Transverse colon (tissue), 4 donors: ENCODE results near the gene CACNA2D4. TPM values are rescaled to one million over a fixed set of nuclear protein-coding genes. Genes with fewer than 3 reads are reported as not detected.

Experiments
- DNase-seq: peaks from one replicate; pipeline ENCODE4 v3.0.0-alpha.2; 2019
- H3K27ac ChIP-seq, 4 donors: fragments of 200-600 bp; sonication (generic); 2 replicates each; pipeline ENCODE4 v1.5.1; 2016 to 2018; ENCODE audit warnings: inconsistent platforms in 4 of 4
- H3K27me3 ChIP-seq: fragments of 200-600 bp; sonication (generic); 2 replicates; pipeline ENCODE4 v1.5.1; 2017; ENCODE audit warnings: inconsistent platforms
- H3K36me3 ChIP-seq, 4 donors: fragments of 200-600 bp; sonication (generic); 2 replicates each; pipeline ENCODE4 v1.5.1; 2017 to 2019; ENCODE audit warnings: inconsistent platforms in 4 of 4
- H3K4me1 ChIP-seq, 4 donors: fragments of 200-600 bp; sonication (generic); 2 replicates each; pipeline ENCODE4 v1.5.1; 2017 to 2020; ENCODE audit warnings: inconsistent platforms in 4 of 4
- H3K4me3 ChIP-seq, 4 donors: fragments of 200-600 bp; sonication (generic); 1 replicate in 1 of 4; 2 replicates in 3 of 4; pipeline versions ENCODE4 v1.5.1 to v1.6.1; 2017 to 2019; ENCODE audit warnings: inconsistent platforms in 4 of 4
- H3K9me3 ChIP-seq, 2 donors: fragments of 200-600 bp; sonication (generic); 2 replicates each; pipeline ENCODE4 v1.5.1; 2017 to 2019; ENCODE audit warnings: inconsistent platforms in 2 of 2
- CTCF ChIP-seq, 5 experiments: fragments of 200-600 bp in 3 of 5; fragments of 450-650 bp in 2 of 5; sonication (generic) in 3 of 5; IDR thresholded peaks; 1 replicate in 2 of 5; 2 replicates in 3 of 5; pipeline ENCODE4 v1.5.1; 2016 to 2017; ENCODE audit warnings: antibody characterized with exemption in 5 of 5, inconsistent platforms in 3 of 5, mild to moderate bottlenecking in 2 of 5, moderate library complexity in 1 of 5
- EP300 ChIP-seq: sonication (generic); formaldehyde crosslinking; IDR thresholded peaks from one replicate; pipeline ENCODE4 v1.6.1; 2017; ENCODE audit warnings: antibody characterized with exemption, low read depth
- POLR2A ChIP-seq: fragments of 450-650 bp; IDR thresholded peaks from one replicate; pipeline ENCODE4 v1.6.1; 2016; ENCODE audit warnings: antibody characterized with exemption, mild to moderate bottlenecking, moderate library complexity
- POLR2AphosphoS5 ChIP-seq, 3 donors: sonication (generic); formaldehyde crosslinking; IDR thresholded peaks; one replicate each; pipeline ENCODE4 v1.6.1; 2016; ENCODE audit warnings: antibody characterized with exemption in 3 of 3
- WGBS, 2 donors: methylation state at CpG; one replicate each; pipeline ENCODE4 v1.1.5; 2018; ENCODE audit warnings: low coverage in 1 of 2; 5-methylcytosine and 5-hydroxymethylcytosine counted together
- in situ Hi-C, 4 donors: fragments of 200-750 bp; cut with MboI; loops; one replicate each; pipeline versions ENCODE4 v1.15.0 to v1.15.1; 2017; ENCODE audit warnings: low sequenced_read_pairs in 3 of 4, low pct_ligation_motif_present in 1 of 4, low pct_unique_long_range_greater_than_20kb in 1 of 4
- intact Hi-C: fragments of 100-400 bp; cut with DNase I; formaldehyde crosslinking; loops from one replicate; pipeline ENCODE4 v1.15.1; 2023; ENCODE audit warnings: low total_unique reads
- total RNA-seq, 4 donors: library from RNA; depleted of rRNA; stranded (reverse); fragments of >200 nt; gene quantifications; one replicate each; pipeline ENCODE4 v1.1.0, GENCODE V29; 2016

The CACNA2D4 gene
- total RNA-seq, 4 donors from 2014 or later: 6.5 to 22.8 (median 7.2) TPM; not detected in 1

DNA sequence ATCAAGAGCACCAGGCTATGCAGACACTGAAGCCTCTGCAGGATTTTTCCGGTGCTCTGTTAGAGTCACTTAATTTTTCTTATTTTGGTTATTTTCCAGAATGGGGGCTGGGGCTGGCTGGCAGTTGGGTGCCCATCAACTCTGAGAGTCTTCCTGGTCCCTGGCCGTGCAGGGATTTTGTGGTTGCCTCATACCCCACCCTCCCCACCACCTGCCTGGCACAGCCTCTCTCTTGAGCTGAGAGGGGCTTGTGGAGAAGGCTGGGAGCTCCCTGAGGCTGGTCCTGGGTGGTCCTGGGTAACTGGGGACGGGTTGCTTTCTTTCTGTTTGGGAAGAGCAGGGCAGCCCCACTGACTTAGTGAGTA is 74.8 kb downstream of the CACNA2D4 start:
- Histone ChIP-seq H3K27me3 (peaks cover 13% of the 10 kb centered on the region), H3K4me1 (no peaks in the 10 kb centered on the region), H3K36me3 (no peaks in the 10 kb centered on the region), H3K4me3 (no peak overlapping the region), H3K27ac (no peak overlapping the region), H3K9me3 (no peaks in the 10 kb centered on the region)
- DNase-seq: no peak
- WGBS, 2 donors: 64% methylated on average over 3 of the region's 3 CpGs; no CpG with 5 or more reads in 1 of the 2 donors
- no peak for TF ChIP-seq CTCF (IDR thresholded peaks at IDR 0.05)
- TF ChIP-seq EP300: no peak
- TF ChIP-seq POLR2AphosphoS5 (IDR thresholded peaks at IDR 0.05): no peak
- TF ChIP-seq POLR2A: no peak
- intact Hi-C loops: no loop called here
- in situ Hi-C loops: no loop called here

DNA sequence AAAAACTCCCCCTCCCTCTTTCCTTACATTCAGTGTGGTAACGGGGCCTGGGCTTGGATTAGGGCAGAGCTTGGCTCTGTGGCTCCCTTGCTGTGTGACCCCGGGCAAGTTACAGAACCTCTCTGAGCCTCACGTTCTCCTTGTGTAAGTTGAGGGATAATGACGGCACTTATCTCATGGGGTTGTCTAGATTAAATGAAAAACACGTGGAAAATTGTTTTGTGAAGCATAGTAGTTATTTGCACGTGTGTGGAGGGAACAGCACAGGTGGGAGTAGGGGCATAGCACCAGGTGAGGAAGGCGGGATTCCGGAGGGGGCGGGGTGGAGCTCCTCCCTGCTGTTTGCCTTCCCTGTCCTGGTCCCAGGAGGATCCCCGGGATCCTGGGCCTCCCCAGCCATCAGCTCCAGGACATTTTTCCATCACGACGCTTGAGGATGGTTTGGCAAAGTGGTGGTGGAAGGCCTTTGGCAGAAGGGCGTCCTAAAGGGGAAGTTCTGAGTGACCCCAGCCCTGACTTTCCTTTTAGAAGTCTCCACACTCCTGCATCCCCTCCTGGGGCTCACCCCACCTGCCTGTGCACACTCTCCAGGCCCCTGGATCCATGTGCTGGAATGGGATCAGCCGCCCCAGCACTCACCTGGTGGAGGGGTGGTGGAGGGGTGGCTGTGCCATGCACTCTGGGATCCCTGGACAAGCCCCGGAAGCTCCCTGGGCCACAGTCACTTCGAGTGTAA is 75.4 kb downstream of the CACNA2D4 start:
- intact Hi-C loops: no loop called here
- H3K27ac ChIP-seq: no peak overlapping the region
- H3K36me3 ChIP-seq: no peaks in the 10 kb centered on the region
- in situ Hi-C loops: no loop called here
- DNase-seq: peak; percentile 4
- H3K4me1 ChIP-seq: no peaks in the 10 kb centered on the region
- no peak overlapping the region for H3K4me3 ChIP-seq
- TF ChIP-seq CTCF (IDR thresholded peaks at IDR 0.05): no peak
- no peak for TF ChIP-seq POLR2A
- TF ChIP-seq POLR2AphosphoS5 (IDR thresholded peaks at IDR 0.05): no peak
- TF ChIP-seq EP300: no peak
- no peaks in the 10 kb centered on the region for H3K9me3 ChIP-seq
- WGBS, 2 donors: 61 to 77% methylated on average over 10 to 16 of the region's 16 CpGs
- peaks cover 13% of the 10 kb centered on the region for H3K27me3 ChIP-seq

- peak; percentile 3 for DNase-seq
- Histone ChIP-seq H3K4me1 (no peaks in the 10 kb centered on the region), H3K4me3 (no peak overlapping the region), H3K36me3 (no peaks in the 10 kb centered on the region), H3K27me3 (peaks cover 13% of the 10 kb centered on the region), H3K27ac (no peak overlapping the region), H3K9me3 (no peaks in the 10 kb centered on the region)
- in situ Hi-C loops: no loop called here
- intact Hi-C loops: no loop called here
- TF ChIP-seq EP300 (no peak), POLR2A (no peak)
- 71 to 80% methylated on average over 1 to 16 of the region's 18 CpGs for WGBS, 2 donors
Observed at GRCh38 chr12:1842183-1842904, 76.1 kb downstream of the CACNA2D4 start.

- Histone ChIP-seq H3K36me3 (no peaks in the 10 kb centered on the region), H3K4me3 (no peak overlapping the region), H3K4me1 (no peaks in the 10 kb centered on the region), H3K27ac (no peak overlapping the region), H3K9me3 (no peaks in the 10 kb centered on the region), H3K27me3 (peaks cover 13% of the 10 kb centered on the region)
- in situ Hi-C loops: no loop called here
- no peak for DNase-seq
- intact Hi-C loops: no loop called here
- TF ChIP-seq POLR2AphosphoS5 (IDR thresholded peaks at IDR 0.05): no peak
- no peak for TF ChIP-seq CTCF (IDR thresholded peaks at IDR 0.05)
- TF ChIP-seq EP300: no peak
- no peak for TF ChIP-seq POLR2A
- 76% methylated on average over 13 of the region's 13 CpGs; no CpG with 5 or more reads in 1 of the 2 donors for WGBS, 2 donors
Observed at GRCh38 chr12:1841586-1842182, 76.8 kb downstream of the CACNA2D4 start.
